BLaER1 (cell line): ENCODE measurements around the gene ESR2.
"Not testable (repeated sequence)": the region's sequence is repeated elsewhere in the genome, so short reads cannot be mapped to it uniquely, and the experiment has no call there.

Experiments used
- H3K27ac ChIP-seq: shearing (Covaris generic); formaldehyde crosslinking; 2 replicates; pipeline ENCODE4 v1.8.1; 2022
- H3K27me3 ChIP-seq: shearing (Covaris generic); formaldehyde crosslinking; 2 replicates; pipeline ENCODE4 v1.8.1; 2022
- H3K36me3 ChIP-seq: shearing (Covaris generic); formaldehyde crosslinking; 2 replicates; pipeline ENCODE4 v1.8.1; 2022
- H3K4me1 ChIP-seq: shearing (Covaris generic); formaldehyde crosslinking; 2 replicates; pipeline ENCODE4 v1.8.1; 2022
- H3K4me2 ChIP-seq: shearing (Covaris generic); formaldehyde crosslinking; 2 replicates; pipeline ENCODE4 v1.8.1; 2022
- H3K4me3 ChIP-seq: shearing (Covaris generic); formaldehyde crosslinking; 2 replicates; pipeline ENCODE4 v1.8.1; 2022
- H3K9ac ChIP-seq: shearing (Covaris generic); formaldehyde crosslinking; 2 replicates; pipeline ENCODE4 v1.8.1; 2022
- H3K9me3 ChIP-seq: shearing (Covaris generic); formaldehyde crosslinking; 2 replicates; pipeline ENCODE4 v1.8.1; 2022
- H4K20me1 ChIP-seq: shearing (Covaris generic); formaldehyde crosslinking; 2 replicates; pipeline ENCODE4 v1.8.1; 2022
- Cebpa-rat ChIP-seq: shearing (Covaris generic); IDR thresholded peaks from 2 replicates; pipeline ENCODE4 v1.8.1; 2022

ESR2 gene

DNA sequence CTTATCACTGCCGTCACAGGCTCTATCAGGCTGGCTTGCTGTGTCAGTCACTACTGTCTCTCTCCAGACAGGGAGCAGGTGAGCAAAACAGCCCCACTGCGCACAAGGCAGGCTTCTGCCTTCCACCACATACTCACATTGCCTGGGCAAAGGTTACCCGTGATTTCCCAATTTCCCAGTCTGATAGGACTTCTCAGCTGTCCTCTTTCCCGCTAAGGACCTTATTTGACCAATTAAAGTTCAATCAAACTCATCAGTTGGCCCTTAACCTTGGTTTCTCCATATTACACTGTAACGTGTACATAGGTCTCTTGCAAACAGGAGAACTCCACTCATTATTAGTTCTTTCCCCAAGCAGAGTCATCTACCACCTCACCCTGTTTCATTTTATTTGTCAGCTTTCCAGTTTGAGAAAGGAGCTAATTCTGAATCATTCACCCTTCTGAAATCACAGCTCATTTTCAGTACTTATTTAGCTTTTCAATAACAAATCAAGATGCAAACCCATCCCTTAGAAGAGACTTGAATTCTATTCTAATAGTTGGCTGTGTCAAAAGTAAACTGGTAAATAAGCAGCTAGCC lies 170.8 kb downstream of the ESR2 start:
- Histone ChIP-seq H3K36me3 (peaks cover 77% of the 10 kb centered on the region), H3K4me3 (no peak overlapping the region), H3K4me2 (no peak overlapping the region), H3K27me3 (no peaks in the 10 kb centered on the region), H3K9me3 (no peaks in the 10 kb centered on the region), H3K9ac (no peak overlapping the region), H3K27ac (no peak overlapping the region), H3K4me1 (no peaks in the 10 kb centered on the region), H4K20me1 (no peaks in the 10 kb centered on the region)
- no peak for TF ChIP-seq Cebpa-rat

DNA sequence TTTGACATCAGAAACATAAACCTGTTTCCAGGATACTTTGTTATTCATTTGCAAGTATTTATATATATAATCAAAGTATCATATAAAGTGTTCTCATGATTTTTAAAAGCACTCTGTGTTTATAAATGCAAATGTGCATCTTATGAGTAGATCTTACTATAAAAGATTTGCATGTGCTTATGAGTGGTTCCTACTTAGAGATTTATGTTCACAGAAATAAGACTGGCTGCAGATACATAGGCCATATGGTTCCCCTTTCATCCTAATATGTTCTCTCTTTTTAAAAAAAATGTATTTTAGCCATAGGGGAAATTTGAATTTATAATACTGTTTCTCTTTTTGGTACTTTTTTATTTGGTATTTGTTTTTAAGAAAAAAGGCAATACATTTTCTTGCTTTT lies 174.2 kb downstream of the ESR2 start:
- no peaks in the 10 kb centered on the region for H3K9me3 ChIP-seq
- H3K27ac ChIP-seq = no peak overlapping the region
- no peak overlapping the region for H3K4me2 ChIP-seq
- no peaks in the 10 kb centered on the region for H3K27me3 ChIP-seq
- no peak overlapping the region for H3K9ac ChIP-seq
- no peaks in the 10 kb centered on the region for H4K20me1 ChIP-seq
- H3K36me3 ChIP-seq = peaks cover 57% of the 10 kb centered on the region
- H3K4me1 ChIP-seq = no peaks in the 10 kb centered on the region
- TF ChIP-seq Cebpa-rat = no peak
- H3K4me3 ChIP-seq = no peak overlapping the region

DNA sequence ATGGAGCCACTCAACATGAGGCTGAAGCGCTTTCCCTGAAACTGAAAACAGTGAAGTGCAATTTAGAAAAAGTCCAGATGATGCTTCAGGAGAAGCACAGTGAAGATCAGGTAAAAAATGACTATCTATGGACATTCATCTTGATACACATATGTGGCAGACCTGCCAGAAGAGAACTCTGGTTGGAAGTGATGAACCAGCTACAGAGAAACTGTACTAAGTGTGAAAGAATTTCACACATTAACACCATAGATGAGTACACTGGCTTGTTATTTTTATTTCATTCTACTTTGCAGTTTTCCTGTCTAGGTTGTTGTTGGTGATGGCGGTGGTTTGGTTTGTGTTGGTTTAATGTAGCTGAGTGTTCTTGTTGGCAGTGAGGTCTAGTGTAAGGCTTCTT lies 174.7 kb downstream of the ESR2 start:
- no peak overlapping the region for H3K4me3 ChIP-seq
- peaks cover 57% of the 10 kb centered on the region for H3K36me3 ChIP-seq
- H3K9me3 ChIP-seq = no peaks in the 10 kb centered on the region
- H4K20me1 ChIP-seq = no peaks in the 10 kb centered on the region
- no peak for TF ChIP-seq Cebpa-rat
- no peaks in the 10 kb centered on the region for H3K4me1 ChIP-seq
- H3K27me3 ChIP-seq = no peaks in the 10 kb centered on the region
- no peak overlapping the region for H3K27ac ChIP-seq
- H3K9ac ChIP-seq = no peak overlapping the region
- no peak overlapping the region for H3K4me2 ChIP-seq

DNA sequence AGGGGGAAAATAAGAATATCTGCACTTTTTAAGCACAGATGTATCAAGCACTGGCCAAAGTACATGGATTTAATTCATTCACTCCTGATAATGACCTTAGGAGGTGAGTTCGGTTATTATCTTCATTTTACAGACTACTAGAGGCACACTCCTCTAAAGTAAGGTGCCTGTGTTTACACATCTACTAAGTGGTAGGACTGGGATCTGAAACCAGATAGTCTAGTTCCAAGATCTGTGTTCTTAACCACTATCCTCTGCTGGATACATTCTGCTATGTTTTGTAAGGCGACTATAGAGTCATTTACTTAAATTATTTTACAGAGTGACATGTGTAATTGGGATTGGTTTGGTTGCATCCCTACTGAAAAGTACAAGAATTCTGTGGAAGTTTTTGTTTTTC lies 175.3 kb downstream of the ESR2 start:
- Histone ChIP-seq H4K20me1 (no peaks in the 10 kb centered on the region), H3K4me1 (no peaks in the 10 kb centered on the region), H3K36me3 (peaks cover 57% of the 10 kb centered on the region), H3K9me3 (no peaks in the 10 kb centered on the region), H3K27me3 (no peaks in the 10 kb centered on the region), H3K27ac (no peak overlapping the region), H3K4me2 (no peak overlapping the region), H3K9ac (no peak overlapping the region), H3K4me3 (no peak overlapping the region)
- no peak for TF ChIP-seq Cebpa-rat

DNA sequence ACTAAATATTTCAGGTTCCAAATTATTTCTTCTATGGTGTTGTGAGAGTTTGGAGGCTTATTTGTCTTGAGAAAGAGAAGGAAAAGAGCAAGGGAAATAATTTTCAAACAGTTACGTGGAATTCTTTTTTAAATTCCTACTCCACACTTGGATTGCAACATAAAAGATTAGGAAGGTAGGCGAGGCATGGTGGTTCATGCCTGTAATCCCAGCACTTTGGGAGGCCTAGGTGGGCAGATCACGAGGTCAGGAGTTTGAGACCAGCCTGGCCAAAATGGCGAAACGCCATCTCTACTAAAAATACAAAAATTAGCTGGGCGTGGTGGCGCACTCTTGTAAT lies 175.8 kb downstream of the ESR2 start:
- not testable (repeated sequence) for H3K27me3 ChIP-seq, H3K9me3 ChIP-seq, H3K4me1 ChIP-seq, H3K4me2 ChIP-seq, H4K20me1 ChIP-seq, H3K27ac ChIP-seq, H3K9ac ChIP-seq, H3K4me3 ChIP-seq
- peaks cover 54% of the 10 kb centered on the region for H3K36me3 ChIP-seq

DNA sequence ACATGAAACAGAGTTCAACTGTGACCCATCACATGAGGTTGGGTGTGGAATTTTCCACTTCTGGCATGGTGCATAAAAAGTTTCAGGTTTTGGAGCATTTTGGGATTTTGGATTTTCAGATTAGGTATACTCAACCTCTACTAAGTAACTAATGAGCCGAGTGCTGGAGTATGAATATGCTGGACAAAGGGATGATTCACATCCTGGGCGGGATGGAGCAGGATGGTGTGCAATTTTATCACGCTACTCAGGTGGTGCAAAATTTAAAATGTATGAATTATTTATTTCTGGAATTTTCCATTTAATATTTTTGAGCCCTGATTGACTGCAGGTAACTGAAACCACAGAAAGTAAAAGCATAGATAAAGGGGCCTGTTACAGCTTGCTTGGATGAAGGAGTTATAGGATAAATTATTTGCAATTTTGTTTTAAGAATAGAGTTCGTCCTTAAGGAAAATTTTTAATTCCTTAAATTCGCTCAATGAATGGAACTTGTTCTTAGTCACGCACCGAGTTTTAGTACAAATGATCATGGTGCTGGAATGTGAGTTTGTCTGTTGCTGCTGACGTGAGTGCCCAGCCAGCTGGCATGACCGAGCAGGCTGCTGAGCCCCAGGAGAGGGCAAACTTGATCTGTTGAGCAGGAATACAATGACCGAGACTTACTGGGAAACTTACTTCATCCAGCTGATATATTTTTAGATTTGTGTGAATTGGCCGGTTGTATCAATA lies 176.3 kb downstream of the ESR2 start:
- H4K20me1 ChIP-seq = no peaks in the 10 kb centered on the region
- H3K9me3 ChIP-seq = no peaks in the 10 kb centered on the region
- no peak overlapping the region for H3K9ac ChIP-seq
- H3K4me2 ChIP-seq = no peak overlapping the region
- H3K4me3 ChIP-seq = no peak overlapping the region
- no peak overlapping the region for H3K27ac ChIP-seq
- H3K27me3 ChIP-seq = no peaks in the 10 kb centered on the region
- H3K4me1 ChIP-seq = no peaks in the 10 kb centered on the region
- no peak for TF ChIP-seq Cebpa-rat
- H3K36me3 ChIP-seq = peaks cover 54% of the 10 kb centered on the region

DNA sequence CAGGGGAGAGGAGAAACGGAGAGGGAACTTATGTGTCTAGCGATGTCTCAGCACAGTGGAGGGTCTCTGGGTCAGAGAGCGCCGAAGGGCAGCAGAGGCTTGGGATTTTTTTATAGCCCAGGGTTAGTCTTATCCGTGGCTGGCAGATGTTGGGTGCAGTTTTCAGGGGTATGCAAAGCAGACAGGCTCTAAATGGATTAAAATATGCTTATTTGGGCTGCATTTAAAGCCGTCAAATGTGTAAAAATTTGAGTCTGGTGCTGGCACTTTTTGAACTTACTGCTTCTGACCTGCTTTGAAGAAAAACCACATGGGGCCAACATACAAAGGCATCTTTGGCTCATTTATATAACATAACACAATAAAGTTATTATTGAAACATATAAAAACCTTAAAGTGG lies 178.8 kb downstream of the ESR2 start:
- Histone ChIP-seq H3K27ac (no peak overlapping the region), H3K9ac (no peak overlapping the region), H4K20me1 (no peaks in the 10 kb centered on the region), H3K4me2 (no peak overlapping the region), H3K9me3 (no peaks in the 10 kb centered on the region), H3K4me3 (no peak overlapping the region), H3K36me3 (peaks cover 42% of the 10 kb centered on the region), H3K4me1 (no peaks in the 10 kb centered on the region), H3K27me3 (no peaks in the 10 kb centered on the region)
- no peak for TF ChIP-seq Cebpa-rat

DNA sequence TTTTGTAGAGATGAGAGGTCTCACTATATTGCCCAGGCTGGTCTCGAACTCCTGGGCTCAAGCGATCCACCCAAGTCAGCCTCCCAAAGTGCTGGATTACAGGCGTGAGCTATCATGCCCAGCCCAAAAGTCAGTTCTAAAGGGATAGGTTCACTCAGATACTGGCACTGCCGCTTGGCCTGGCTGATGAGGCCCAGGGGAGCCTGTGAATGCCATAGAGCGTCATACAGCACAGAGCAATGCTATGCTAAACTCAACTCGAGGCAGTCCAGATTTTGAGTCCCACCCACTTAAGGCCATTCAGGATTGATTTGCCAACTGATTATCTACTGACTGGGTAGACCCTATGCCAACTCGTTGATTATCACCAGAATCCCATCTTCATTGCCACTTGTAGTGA lies 179.4 kb downstream of the ESR2 start:
- Histone ChIP-seq H3K9ac (no peak overlapping the region), H3K36me3 (peaks cover 42% of the 10 kb centered on the region), H3K4me1 (no peaks in the 10 kb centered on the region), H3K4me2 (no peak overlapping the region), H3K9me3 (no peaks in the 10 kb centered on the region), H3K27ac (no peak overlapping the region), H3K4me3 (no peak overlapping the region), H4K20me1 (no peaks in the 10 kb centered on the region), H3K27me3 (no peaks in the 10 kb centered on the region)
- no peak for TF ChIP-seq Cebpa-rat

DNA sequence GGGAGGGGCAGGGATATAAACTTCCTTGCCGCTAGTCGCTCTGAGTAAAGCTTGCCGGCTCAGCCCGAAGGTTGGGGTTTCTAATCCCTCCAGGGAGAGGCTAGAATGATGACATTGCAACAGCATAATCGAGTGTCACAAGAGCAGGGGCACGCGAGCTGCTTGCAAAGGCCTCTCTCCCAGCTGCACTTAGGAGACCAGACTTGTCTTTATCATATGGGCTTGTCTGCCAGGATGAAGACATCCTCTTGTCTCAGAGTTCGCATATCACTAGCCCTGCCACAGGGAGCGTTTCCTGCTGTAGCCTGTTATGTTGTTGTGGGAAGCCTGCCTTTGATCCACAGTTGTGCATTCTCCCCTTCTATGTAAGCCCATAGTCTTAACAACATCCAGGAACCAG lies 180.0 kb downstream of the ESR2 start:
- Histone ChIP-seq H3K9ac (no peak overlapping the region), H3K36me3 (peaks cover 39% of the 10 kb centered on the region), H3K4me1 (no peaks in the 10 kb centered on the region), H3K4me2 (no peak overlapping the region), H3K27ac (no peak overlapping the region), H3K27me3 (no peaks in the 10 kb centered on the region), H3K9me3 (no peaks in the 10 kb centered on the region), H4K20me1 (no peaks in the 10 kb centered on the region), H3K4me3 (no peak overlapping the region)
- no peak for TF ChIP-seq Cebpa-rat

DNA sequence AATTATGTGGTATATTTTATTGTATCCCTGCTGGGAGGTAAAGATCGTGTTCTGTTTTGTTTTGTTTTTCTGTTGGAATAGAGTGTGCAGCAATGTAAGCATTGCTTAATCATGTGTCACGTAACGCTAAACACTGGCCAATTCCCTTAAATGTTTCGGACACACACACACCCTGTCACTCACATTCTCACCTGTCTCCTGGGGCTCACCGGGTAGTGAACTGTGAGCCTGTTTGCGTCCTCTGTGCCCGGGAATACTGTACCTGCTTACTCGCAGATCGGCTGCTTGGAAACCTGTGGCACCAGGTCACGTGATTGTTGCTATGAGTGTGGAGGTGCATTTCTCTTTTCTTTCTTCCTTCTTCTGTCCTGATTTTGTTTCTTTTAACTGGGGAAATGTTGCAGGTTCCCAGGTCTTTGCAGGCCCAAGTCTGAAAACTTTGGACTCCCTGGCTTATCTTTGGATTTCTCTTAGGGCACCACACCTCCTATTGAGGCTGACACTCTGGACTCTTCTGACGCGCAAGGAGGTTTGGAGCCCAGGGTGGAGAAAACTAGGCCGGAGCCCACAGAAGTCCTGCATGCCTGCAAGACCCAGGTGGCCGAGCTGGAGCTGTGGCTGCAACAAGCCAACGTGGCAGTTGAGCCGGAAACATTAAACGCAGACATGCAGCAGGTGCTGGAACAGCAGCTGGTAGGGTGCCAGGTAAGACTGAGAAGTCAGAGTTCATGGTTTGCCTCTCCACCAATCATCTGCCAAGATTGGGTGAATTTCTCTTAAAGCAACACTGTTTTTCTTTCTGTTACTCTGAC lies 181.1 kb downstream of the ESR2 start:
- Histone ChIP-seq H3K36me3 (peaks cover 37% of the 10 kb centered on the region), H3K4me1 (no peaks in the 10 kb centered on the region), H3K4me3 (no peak overlapping the region), H3K9me3 (no peaks in the 10 kb centered on the region), H4K20me1 (no peaks in the 10 kb centered on the region), H3K27ac (no peak overlapping the region), H3K27me3 (no peaks in the 10 kb centered on the region), H3K4me2 (no peak overlapping the region), H3K9ac (no peak overlapping the region)
- no peak for TF ChIP-seq Cebpa-rat
